Left lobe of liver (tissue), 2 donors: ENCODE results near the gene EIF6. TPM values are rescaled to one million over a fixed set of nuclear protein-coding genes. Genes with fewer than 3 reads are reported as not detected.
"Not testable (repeated sequence)": the region's sequence is repeated elsewhere in the genome, so short reads cannot be mapped to it uniquely, and the experiment has no call there.

Experiments
- ATAC-seq: fragments of 200-7000 bp; cut with Tn5 transposase; one replicate; pipeline ENCODE4 v1.9.1; 2020; ENCODE audit warnings: mild to moderate bottlenecking, moderate library complexity
- DNase-seq: peaks from one replicate; pipeline ENCODE4 v3.0.0-alpha.2; 2020; ENCODE audit warnings: low spot score
- total RNA-seq: library from RNA; stranded (reverse); gene quantifications from one replicate; pipeline ENCODE4 v1.2.1, GENCODE V29; 2021
- donor health status: DM: no; HTN: no; CAD: no; lungs with moderate emphysema.
- donor health status: DM: no; HTN: yes; CAD: no.

Gene EIF6
- total RNA-seq, 1 donor from 2014 or later, result 80.2 TPM

GRCh38 chr20:35262731-35263531 is 21.6 kb downstream of the EIF6 start:
- peak; percentile 78 for ATAC-seq
- not testable (repeated sequence) for DNase-seq

DNA sequence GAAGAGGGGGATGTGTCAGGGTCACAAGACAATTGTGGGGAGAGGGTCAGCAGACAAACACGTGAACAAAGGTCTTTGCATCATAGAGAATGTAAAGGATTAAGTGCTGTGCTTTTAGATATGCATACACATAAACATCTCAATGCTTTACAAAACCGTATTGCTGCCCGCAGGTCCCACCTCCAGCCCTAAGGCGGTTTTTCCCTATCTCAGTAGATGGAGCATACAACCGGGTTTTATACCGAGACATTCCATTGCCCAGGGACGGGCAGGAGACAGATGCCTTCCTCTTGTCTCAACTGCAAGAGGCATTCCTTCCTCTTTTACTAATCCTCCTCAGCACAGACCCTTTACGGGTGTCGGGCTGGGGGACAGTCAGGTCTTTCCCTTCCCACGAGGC is 22.3 kb downstream of the EIF6 start:
- DNase-seq, ATAC-seq: not testable (repeated sequence)

- ATAC-seq (no peak), DNase-seq (no peak)
Observed at GRCh38 chr20:35260426-35260825, 24.1 kb downstream of the EIF6 start.

DNA sequence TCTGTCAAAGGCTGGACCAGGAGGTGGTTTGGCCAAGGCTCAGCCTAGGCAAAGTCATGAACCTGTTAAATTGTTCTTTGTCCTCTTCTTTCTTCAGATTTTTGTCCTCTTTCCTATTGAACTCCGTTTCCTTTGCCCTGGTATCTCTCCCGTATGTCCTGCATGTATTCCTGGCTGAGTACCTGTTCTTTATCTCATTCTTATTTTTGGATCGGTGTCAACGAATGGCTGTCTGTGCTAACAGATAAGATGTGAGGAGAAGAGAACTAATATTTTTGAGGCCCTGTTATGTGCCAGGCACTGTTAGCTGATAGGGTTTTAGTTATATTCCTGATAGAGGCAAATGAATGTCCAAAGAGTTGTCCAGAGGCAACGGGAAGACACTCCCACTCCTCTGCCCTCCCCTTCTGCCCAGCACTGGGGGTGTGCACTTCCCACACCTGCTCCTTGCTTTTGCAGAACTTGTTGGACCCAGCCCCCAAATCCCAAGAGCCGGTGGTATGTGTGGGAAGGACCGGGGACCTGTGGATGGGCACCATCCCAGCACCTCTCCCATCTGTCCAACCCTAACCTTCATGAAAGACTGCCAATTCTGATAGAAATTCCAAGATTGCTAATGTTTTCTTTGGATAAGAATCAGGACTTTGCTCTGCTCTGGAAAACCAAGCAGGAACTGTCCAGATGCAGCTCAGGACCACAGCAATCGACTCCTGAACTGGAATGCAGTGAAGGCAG is 27.2 kb downstream of the EIF6 start:
- DNase-seq, result no peak
- peak; percentile 26 for ATAC-seq

DNA sequence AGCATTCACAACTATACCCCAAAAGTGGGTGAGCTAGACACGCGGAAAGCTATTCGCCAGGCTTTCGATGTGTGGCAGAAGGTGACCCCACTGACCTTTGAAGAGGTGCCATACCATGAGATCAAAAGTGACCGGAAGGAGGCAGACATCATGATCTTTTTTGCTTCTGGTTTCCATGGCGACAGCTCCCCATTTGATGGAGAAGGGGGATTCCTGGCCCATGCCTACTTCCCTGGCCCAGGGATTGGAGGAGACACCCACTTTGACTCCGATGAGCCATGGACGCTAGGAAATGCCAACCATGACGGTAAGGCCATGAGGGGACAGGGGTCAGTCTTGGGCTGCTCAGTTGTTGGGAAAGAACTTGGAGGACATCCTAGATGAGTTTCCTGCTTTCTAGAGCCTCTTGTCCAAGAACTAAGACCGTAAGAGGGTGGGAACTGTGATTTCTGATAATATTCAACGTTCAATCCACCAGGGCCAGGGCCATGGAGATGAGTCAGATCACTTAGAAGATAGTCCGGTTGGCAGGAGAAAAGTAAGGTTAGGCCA is 30.0 kb downstream of the EIF6 start:
- DNase-seq, result no peak
- no peak for ATAC-seq

- DNase-seq (no peak), ATAC-seq (no peak)
Observed at GRCh38 chr20:35253010-35253409, 31.6 kb downstream of the EIF6 start.

DNA sequence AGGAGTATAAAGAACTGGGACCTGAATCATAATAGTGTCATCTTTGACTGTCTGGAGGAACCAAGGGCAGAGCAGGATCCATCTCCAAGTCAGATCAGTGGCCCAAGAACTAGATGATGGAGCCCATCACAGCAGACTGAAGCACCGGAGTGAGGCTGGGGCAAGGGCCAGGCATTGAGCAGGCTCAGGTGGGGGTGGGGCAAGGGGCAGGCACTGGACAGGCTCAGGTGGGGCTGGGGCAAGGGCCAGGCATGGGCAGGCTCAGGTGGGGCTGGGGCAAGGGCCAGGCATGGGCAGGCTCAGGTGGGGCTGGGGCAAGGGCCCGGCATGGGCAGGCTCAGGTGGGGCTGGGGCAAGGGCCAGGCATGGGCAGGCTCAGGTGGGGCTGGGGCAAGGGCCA is 32.0 kb downstream of the EIF6 start:
- ATAC-seq, result not testable (repeated sequence)

GRCh38 chr20:35252037-35252461 is 32.5 kb downstream of the EIF6 start:
- no peak for ATAC-seq
- no peak for DNase-seq

More for the DNA sequence above, 32.0 kb downstream of the EIF6 start:
- not testable (repeated sequence) for DNase-seq

DNA sequence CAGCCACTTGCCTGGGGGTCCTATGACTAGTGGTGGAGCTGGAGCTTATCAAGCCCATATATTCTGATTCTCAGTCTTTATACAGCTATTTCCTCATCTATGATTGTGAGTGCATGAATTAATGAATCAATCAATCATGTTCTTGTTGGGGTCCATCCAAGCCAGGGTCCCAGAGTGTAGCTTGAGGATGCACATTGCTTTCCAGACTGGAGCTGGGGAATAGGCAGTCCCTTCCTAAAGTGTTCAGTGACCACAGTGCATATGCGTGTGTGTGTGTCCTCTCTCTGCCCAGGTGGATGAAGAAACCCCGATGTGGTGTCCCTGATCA is 33.0 kb downstream of the EIF6 start:
- ATAC-seq (no peak), DNase-seq (no peak)

DNA sequence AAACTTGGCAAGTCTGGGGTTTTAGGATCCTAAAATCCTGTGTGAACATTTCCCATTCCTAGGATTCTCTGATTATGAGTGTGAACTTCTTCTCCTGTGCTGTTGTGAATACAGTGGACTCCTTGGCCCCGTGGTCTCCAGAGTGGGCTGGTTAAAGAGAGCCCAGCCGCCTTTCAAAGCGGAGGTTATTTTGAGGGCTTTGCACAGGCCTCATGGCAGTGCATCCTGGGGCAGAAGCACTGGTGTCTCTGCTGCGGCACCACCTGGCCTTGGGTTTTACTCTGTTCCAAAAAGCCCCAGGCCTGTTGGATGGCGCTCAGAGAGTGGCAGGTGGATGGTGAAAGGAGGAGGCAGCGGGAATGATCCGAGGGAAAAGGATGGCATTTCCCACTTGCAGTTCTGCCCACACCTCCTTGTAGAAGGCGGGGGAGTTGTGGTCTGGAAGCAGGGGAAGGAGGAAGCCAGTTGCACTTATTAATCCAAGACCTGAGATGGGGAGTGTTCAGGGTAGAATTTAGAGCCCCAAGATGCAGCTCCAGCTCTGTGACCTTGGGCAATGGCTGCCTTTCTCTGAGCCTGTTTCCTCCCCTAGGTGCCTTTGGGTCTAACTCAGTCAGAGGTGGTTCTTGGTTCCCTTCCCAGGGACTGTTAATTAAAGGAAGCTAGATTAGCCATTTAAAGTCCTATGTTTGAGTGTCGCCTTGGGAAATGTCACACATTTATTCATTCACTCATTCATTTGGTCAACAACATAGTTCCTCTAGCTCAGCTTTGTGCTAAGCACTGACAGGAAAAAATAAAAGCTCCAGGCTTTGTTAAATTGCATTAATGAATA is 35.7 kb downstream of the EIF6 start:
- ATAC-seq (no peak), DNase-seq (no peak)

- no peak for DNase-seq
- ATAC-seq, result no peak
Observed at GRCh38 chr20:35246723-35247122, 37.8 kb downstream of the EIF6 start.

DNA sequence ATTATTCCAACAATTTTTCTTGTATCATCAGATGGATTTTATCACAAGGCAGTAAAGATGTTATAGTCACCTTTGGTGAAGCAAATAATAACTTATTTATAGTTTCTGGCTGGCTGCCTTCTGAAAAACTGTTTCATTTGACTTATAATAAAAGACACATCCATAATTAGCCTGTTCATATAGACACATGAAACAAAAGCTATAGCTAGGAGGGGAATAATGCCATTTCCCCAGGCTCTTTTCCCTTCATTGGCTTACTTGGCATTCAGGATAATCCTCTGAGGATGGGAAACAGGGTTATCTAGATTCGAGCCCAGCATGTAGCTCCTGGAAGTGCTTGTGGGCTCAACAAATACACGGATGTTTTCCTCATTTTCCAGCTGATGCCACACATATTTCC is 40.6 kb downstream of the EIF6 start:
- DNase-seq (no peak), ATAC-seq (no peak)

DNA sequence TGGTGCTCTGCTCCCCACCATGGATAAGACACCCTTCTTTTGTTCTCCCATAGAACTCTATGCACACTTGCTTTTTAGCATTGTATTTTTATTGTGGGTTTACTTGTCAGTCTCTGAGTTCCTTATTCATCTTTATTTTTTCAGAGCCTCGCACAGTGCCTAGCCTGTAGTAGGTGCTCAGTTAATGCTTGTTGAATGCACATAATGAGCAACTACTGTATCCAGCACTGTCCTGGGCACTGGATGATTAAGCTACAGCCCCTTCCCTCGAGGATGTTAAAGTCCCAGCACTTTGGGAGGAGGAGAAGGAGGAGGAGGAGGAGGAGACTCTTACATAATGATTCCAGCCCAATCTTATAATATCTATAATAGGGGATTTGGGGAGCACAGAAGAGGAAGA is 41.3 kb downstream of the EIF6 start:
- DNase-seq (no peak), ATAC-seq (no peak)

GRCh38 chr20:35240811-35241293 is 43.7 kb downstream of the EIF6 start:
- no peak for ATAC-seq
- no peak for DNase-seq

GRCh38 chr20:35240083-35240810 is 44.3 kb downstream of the EIF6 start:
- ATAC-seq (no peak), DNase-seq (no peak)

DNA sequence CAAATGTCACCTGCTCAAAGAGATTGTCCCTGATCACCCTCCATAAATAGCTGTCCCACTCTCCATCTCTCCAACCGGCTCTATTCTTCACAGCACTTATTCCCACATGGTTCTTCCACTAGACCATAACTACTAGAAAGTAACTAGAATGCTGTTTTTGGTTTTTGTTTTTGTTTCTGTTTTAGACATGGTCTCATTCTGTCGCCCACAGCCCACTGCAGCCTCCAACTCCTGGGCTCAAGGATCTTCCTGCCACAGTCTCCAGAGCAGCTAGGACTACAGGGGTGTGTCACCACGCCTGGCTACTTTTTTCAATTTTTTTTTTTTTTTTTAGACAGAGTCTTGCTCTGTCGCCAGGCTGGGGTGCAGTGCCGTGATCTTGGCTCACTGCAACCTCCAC is 45.8 kb downstream of the EIF6 start:
- DNase-seq (no peak), ATAC-seq (no peak)

DNA sequence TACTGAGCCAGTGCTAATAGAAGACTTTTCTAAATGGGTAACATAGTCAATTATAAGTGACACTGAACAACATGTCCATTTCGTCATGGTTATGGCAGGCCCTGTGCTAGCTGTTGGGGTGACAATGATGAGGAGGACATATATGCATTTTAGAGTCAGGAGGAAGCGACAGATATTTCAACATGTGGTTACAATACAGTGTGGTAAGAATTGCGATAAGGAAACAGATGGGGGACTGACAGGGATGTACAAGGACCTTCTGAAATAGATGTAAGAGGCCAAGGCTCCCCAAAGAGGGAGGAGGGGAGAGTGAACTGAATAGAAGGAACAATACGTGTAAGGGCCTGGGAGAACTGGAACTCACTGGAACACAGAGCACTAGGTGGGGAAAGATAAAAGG is 46.4 kb downstream of the EIF6 start:
- DNase-seq (no peak), ATAC-seq (no peak)

DNA sequence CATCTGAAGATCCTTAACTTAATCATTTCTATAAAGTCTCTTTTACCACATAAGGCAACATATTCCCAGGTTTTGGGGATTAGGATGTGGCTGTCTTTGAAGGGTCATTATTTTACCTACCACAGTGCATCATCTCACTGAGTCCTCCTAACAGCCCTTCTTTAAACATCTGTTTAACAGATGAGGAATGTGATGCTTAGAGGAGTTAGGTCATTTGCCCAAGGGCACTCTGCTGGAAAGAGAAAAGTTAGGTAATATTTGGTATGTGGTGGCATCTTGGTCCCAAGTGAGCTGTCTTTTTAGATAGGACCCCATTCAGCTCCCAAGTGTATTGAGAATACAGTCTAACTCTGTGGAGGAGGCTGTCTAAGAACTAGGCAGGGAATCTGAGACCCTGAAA is 47.1 kb downstream of the EIF6 start:
- no peak for DNase-seq
- no peak for ATAC-seq

GRCh38 chr20:35235881-35236280 is 48.7 kb downstream of the EIF6 start:
- no peak for DNase-seq

GRCh38 chr20:35232575-35232974 is 52.0 kb downstream of the EIF6 start:
- DNase-seq, result no peak
- no peak for ATAC-seq

More at GRCh38 chr20:35235881-35236280, 48.7 kb downstream of the EIF6 start:
- no peak for ATAC-seq
